IMR-90 (cell line): ENCODE results near the gene SRSF10. TPM values are rescaled to one million over a fixed set of nuclear protein-coding genes. Genes with fewer than 3 reads are reported as not detected.

Experiments used
- ATAC-seq: fragments of 200-7000 bp; cut with Tn5 transposase; 2 replicates; pipeline ENCODE4 v1.9.1; 2020; ENCODE audit warnings: low read depth, mild to moderate bottlenecking, moderate library complexity
- BruUV-seq: library from RNA; stranded (reverse); fragments of 400-500 nt; replicated peaks from 2 replicates; lab custom pipeline; 2021; lab: Mats Ljungman, UMichigan
- CTCF ChIA-PET: fragments of 300-600 bp; formaldehyde crosslinking; extraction: SDS; loops from one replicate; lab custom pipeline; 2021; ENCODE audit warnings: antibody characterized with exemption; lab: Yijun Ruan, JAX
- POLR2A ChIA-PET: fragments of 300-600 bp; sonication (Branson Sonifier 250); formaldehyde crosslinking; loops from one replicate; lab custom pipeline; 2022; ENCODE audit warnings: antibody characterized with exemption; ENCODE audit not compliant: unreplicated experiment; lab: Charles Lee
- DNase-seq: peaks from one replicate; pipeline ENCODE4 v3.0.0; 2013
- H2AFZ ChIP-seq: replicated peaks from 2 replicates; pipeline ENCODE3; 2013; ENCODE audit warnings: low read length, mild to moderate bottlenecking; ENCODE audit not compliant: poor library complexity
- H2AK5ac ChIP-seq: 2 replicates; pipeline ENCODE4 v1.6.1; 2013; ENCODE audit warnings: low read depth, low read length, inconsistent platforms
- H2AK9ac ChIP-seq: replicated peaks from 2 replicates; pipeline ENCODE3; 2013; ENCODE audit warnings: mild to moderate bottlenecking, low read depth, low read length, moderate library complexity; ENCODE audit not compliant: poor library complexity
- H2BK120ac ChIP-seq: 2 replicates; pipeline ENCODE4 v1.6.1; 2013; ENCODE audit warnings: low read depth, low read length, inconsistent platforms
- H2BK15ac ChIP-seq: 3 replicates; pipeline ENCODE4 v1.6.1; 2013; ENCODE audit warnings: low read depth, low read length, inconsistent platforms
- H2BK20ac ChIP-seq: 2 replicates; pipeline ENCODE4 v1.6.1; 2013; ENCODE audit warnings: low read depth, mild to moderate bottlenecking, inconsistent platforms, low read length, moderate library complexity
- H2BK5ac ChIP-seq: 2 replicates; pipeline ENCODE4 v1.6.1; 2013; ENCODE audit warnings: mild to moderate bottlenecking, low read depth, low read length, inconsistent platforms; ENCODE audit not compliant: poor library complexity, severe bottlenecking
- H3K14ac ChIP-seq: replicated peaks from 2 replicates; pipeline ENCODE4 v1.6.1; 2013; ENCODE audit warnings: low read depth, low read length, inconsistent platforms
- H3K18ac ChIP-seq: 2 replicates; pipeline ENCODE4 v1.6.1; 2013; ENCODE audit warnings: low read depth, low read length, control low read depth
- H3K23ac ChIP-seq: 2 replicates; pipeline ENCODE4 v1.6.1; 2013; ENCODE audit warnings: low read depth, low read length, inconsistent platforms
- H3K27ac ChIP-seq: 2 replicates; pipeline ENCODE4 v1.5.1; 2013; ENCODE audit warnings: mild to moderate bottlenecking, control low read depth, low read length; ENCODE audit not compliant: insufficient read depth
- H3K27me3 ChIP-seq: 2 replicates; pipeline ENCODE4 v1.6.1; 2013; ENCODE audit warnings: low read length; ENCODE audit not compliant: control insufficient read depth, insufficient read depth
- H3K36me3 ChIP-seq: 2 replicates; pipeline ENCODE4 v1.6.1; 2013; ENCODE audit warnings: low read length, mixed read lengths; ENCODE audit not compliant: control insufficient read depth, insufficient read depth
- H3K4ac ChIP-seq: 2 replicates; pipeline ENCODE4 v1.6.1; 2013; ENCODE audit warnings: low read depth, low read length, inconsistent platforms
- H3K4me1 ChIP-seq: 2 replicates; pipeline ENCODE4 v1.6.1; 2013; ENCODE audit warnings: low read length, mixed read lengths; ENCODE audit not compliant: control insufficient read depth, insufficient read depth
- H3K4me2 ChIP-seq: 2 replicates; pipeline ENCODE4 v1.6.1; 2013; ENCODE audit warnings: low read depth, mild to moderate bottlenecking, control low read depth, low read length, moderate library complexity
- H3K4me3 ChIP-seq: 2 replicates; pipeline ENCODE4 v1.5.1; 2013; ENCODE audit warnings: low read depth, mild to moderate bottlenecking, control low read depth, low read length, moderate library complexity; ENCODE audit not compliant: insufficient read depth
- H3K56ac ChIP-seq: 2 replicates; pipeline ENCODE4 v1.6.1; 2013; ENCODE audit warnings: low read length, inconsistent platforms; ENCODE audit not compliant: insufficient read depth; ENCODE audit errors: extremely low read depth
- H3K79me1 ChIP-seq, 2 experiments: 2 replicates each; pipeline ENCODE4 v1.6.1; 2013; ENCODE audit warnings: low read length in 2 of 2, inconsistent platforms in 1 of 2, low read depth in 1 of 2
- H3K9ac ChIP-seq: 2 replicates; pipeline ENCODE4 v1.6.1; 2013; ENCODE audit warnings: low read depth, low read length, control low read depth
- H3K9me1 ChIP-seq: 2 replicates; pipeline ENCODE4 v1.6.1; 2013; ENCODE audit warnings: low read length, inconsistent platforms; ENCODE audit not compliant: insufficient read depth
- H3K9me3 ChIP-seq: 2 replicates; pipeline ENCODE4 v1.6.1; 2013; ENCODE audit warnings: low read length; ENCODE audit not compliant: control insufficient read depth, insufficient read depth
- H4K20me1 ChIP-seq: 2 replicates; pipeline ENCODE4 v1.6.1; 2013; ENCODE audit warnings: low read length, inconsistent platforms; ENCODE audit not compliant: insufficient read depth
- H4K5ac ChIP-seq: 2 replicates; pipeline ENCODE4 v1.6.1; 2013; ENCODE audit warnings: mild to moderate bottlenecking, low read depth, low read length, control low read depth
- H4K8ac ChIP-seq, 2 experiments: 2 replicates each; pipeline ENCODE4 v1.6.1; 2013; ENCODE audit warnings: low read depth in 2 of 2, low read length in 2 of 2, control low read depth in 1 of 2, inconsistent platforms in 1 of 2
- H4K91ac ChIP-seq: 2 replicates; pipeline ENCODE4 v1.6.1; 2013; ENCODE audit warnings: low read depth, low read length, inconsistent platforms; ENCODE audit not compliant: insufficient read depth
- BHLHE40 ChIP-seq: fragments of 150-350 bp; IDR thresholded peaks from 2 replicates; pipeline ENCODE4 v1.6.1; 2016; ENCODE audit warnings: mild to moderate bottlenecking, low read depth, low read length
- CEBPB ChIP-seq: IDR thresholded peaks from 2 replicates; pipeline ENCODE4 v1.6.1; 2012; ENCODE audit warnings: low read depth, low read length, improper control_type of control experiment
- CHD1 ChIP-seq: IDR thresholded peaks from 2 replicates; pipeline ENCODE4 v1.6.1; 2012; ENCODE audit warnings: low read depth, low read length, improper control_type of control experiment
- ELK1 ChIP-seq: fragments of 150-350 bp; IDR thresholded peaks from 2 replicates; pipeline ENCODE4 v1.6.1; 2016; ENCODE audit warnings: low read depth, mild to moderate bottlenecking, low read length, moderate library complexity, borderline replicate concordance
- FOS ChIP-seq: fragments of 150-350 bp; IDR thresholded peaks from 2 replicates; pipeline ENCODE4 v1.6.1; 2016; ENCODE audit warnings: low read depth, low read length
- MAFK ChIP-seq: IDR thresholded peaks from 2 replicates; pipeline ENCODE4 v1.6.1; 2012; ENCODE audit warnings: low read depth, low read length, improper control_type of control experiment
- MAZ ChIP-seq: IDR thresholded peaks from 2 replicates; pipeline ENCODE4 v1.6.1; 2012; ENCODE audit warnings: low read depth, mild to moderate bottlenecking, low read length, improper control_type of control experiment, moderate library complexity, borderline replicate concordance
- MXI1 ChIP-seq: IDR thresholded peaks from 2 replicates; pipeline ENCODE4 v1.6.1; 2012; ENCODE audit warnings: low read depth, mild to moderate bottlenecking, low read length, moderate library complexity, borderline replicate concordance
- NFE2L2 ChIP-seq: fragments of 150-350 bp; IDR thresholded peaks from 2 replicates; pipeline ENCODE4 v1.6.1; 2016; ENCODE audit warnings: low read depth, mild to moderate bottlenecking, low read length
- POLR2A ChIP-seq: IDR thresholded peaks from 2 replicates; pipeline ENCODE4 v1.6.1; 2012; ENCODE audit warnings: mild to moderate bottlenecking, low read depth, low read length
- RAD21 ChIP-seq: IDR thresholded peaks from 2 replicates; pipeline ENCODE4 v1.6.1; 2012; ENCODE audit warnings: low read length, improper control_type of control experiment
- RCOR1 ChIP-seq: IDR thresholded peaks from 2 replicates; pipeline ENCODE4 v1.6.1; 2012; ENCODE audit warnings: mild to moderate bottlenecking, low read length, improper control_type of control experiment; ENCODE audit not compliant: insufficient replicate concordance
- RFX5 ChIP-seq: IDR thresholded peaks from 2 replicates; pipeline ENCODE4 v1.8.0; 2012; ENCODE audit warnings: low read depth, mild to moderate bottlenecking, low read length, moderate library complexity
- SMC3 ChIP-seq: fragments of 150-350 bp; IDR thresholded peaks from 2 replicates; pipeline ENCODE4 v1.6.1; 2016; ENCODE audit warnings: low read depth, mild to moderate bottlenecking, antibody characterized with exemption, low read length, moderate library complexity
- USF2 ChIP-seq: fragments of 150-350 bp; IDR thresholded peaks from 2 replicates; pipeline ENCODE4 v1.6.1; 2017; ENCODE audit warnings: mild to moderate bottlenecking, antibody characterized with exemption, low read length, low read depth
- WGBS, 2 experiments: methylation state at CpG; one replicate each; pipeline versions ENCODE4 v1.1.5 to v1.1.7; 2013; ENCODE audit warnings: missing lambda C conversion rate in 2 of 2; ENCODE audit not compliant: insufficient read length in 1 of 2; ENCODE audit errors: extremely low coverage in 2 of 2; 5-methylcytosine and 5-hydroxymethylcytosine counted together
- dilution Hi-C: fragments of 300-500 bp; cut with HindIII; formaldehyde crosslinking; loops from one replicate; pipeline ENCODE4 v1.14.3; 2018; ENCODE audit warnings: low sequenced_read_pairs; ENCODE audit not compliant: unreplicated experiment
- in situ Hi-C: fragments of 300-500 bp; cut with MboI; formaldehyde crosslinking; loops from 3 replicates; pipeline ENCODE4 v1.14.3; 2019; ENCODE audit warnings: low sequenced_read_pairs, inconsistent platforms, mixed read lengths
- intact Hi-C: fragments of 100-400 bp; cut with micrococcal nuclease; formaldehyde crosslinking; loops from 2 replicates; pipeline ENCODE4 v1.10.0; 2022
- polyA plus RNA-seq, 3 experiments: library from polyadenylated mRNA; depleted of rRNA; stranded (reverse); fragments of >200 nt; gene quantifications; 2 replicates each; pipeline ENCODE4 v1.2.3, GENCODE V29; 2012; ENCODE audit warnings: low replicate concordance in 1 of 3
- total RNA-seq: library from RNA; depleted of rRNA; stranded (reverse); fragments of >200 nt; gene quantifications from 2 replicates; pipeline ENCODE4 v1.2.3, GENCODE V29; 2012
- TF ChIP-seq, protein P1 (sequence below): conservative IDR thresholded peaks from 2 replicates; pipeline ENCODE4 v1.5.1; 2012; ENCODE audit warnings: mild to moderate bottlenecking, low read depth, low read length, improper control_type of control experiment

The SRSF10 gene
- total and polyA plus RNA-seq, 2 of the 4 experiments (the other 2 are of a cell fraction) = 90.1 to 110 TPM

DNA sequence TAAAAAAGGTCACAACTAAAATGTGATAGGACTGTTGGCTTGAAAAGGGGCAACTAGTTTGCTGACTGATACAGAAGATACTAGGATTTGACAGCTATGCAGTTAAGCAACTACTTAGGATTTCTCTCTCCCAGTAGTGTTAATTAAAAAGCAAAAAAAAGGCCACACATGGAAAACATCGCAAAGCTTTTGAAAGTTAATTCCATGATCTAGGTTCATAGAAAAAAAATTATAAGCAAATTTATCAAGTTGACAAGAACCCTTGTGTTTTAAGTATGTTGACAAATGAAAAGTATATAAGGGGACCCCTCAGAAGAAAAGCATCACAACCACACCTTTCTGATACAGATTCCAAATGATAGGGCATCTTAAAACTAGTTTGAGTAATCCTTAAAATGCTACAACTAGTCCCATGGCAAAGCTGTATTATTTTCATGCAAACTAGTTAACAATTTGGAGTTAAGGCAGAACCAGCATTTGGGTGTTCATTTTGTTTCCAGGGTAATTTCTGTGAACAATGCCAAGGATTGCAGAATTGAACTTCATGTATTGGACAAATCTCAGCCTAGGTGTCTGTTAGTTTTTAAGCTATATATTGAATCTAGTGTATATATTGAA is 16.4 kb downstream of the SRSF10 start:
- intact Hi-C loops (loop anchor here (5.0 kb wide), 1 partner anchor 64 kb away; no protein-coding TSS in a partner anchor), in situ Hi-C loops (no loop called here), dilution Hi-C loops (no loop called here)
- TF ChIP-seq CEBPB = no peak
- TF ChIP-seq NFE2L2 = no peak
- TF ChIP-seq, protein P1, sequence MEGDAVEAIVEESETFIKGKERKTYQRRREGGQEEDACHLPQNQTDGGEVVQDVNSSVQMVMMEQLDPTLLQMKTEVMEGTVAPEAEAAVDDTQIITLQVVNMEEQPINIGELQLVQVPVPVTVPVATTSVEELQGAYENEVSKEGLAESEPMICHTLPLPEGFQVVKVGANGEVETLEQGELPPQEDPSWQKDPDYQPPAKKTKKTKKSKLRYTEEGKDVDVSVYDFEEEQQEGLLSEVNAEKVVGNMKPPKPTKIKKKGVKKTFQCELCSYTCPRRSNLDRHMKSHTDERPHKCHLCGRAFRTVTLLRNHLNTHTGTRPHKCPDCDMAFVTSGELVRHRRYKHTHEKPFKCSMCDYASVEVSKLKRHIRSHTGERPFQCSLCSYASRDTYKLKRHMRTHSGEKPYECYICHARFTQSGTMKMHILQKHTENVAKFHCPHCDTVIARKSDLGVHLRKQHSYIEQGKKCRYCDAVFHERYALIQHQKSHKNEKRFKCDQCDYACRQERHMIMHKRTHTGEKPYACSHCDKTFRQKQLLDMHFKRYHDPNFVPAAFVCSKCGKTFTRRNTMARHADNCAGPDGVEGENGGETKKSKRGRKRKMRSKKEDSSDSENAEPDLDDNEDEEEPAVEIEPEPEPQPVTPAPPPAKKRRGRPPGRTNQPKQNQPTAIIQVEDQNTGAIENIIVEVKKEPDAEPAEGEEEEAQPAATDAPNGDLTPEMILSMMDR = no peak
- no peak for TF ChIP-seq MAZ
- no peak for TF ChIP-seq MXI1
- no peak for TF ChIP-seq SMC3
- no peak for TF ChIP-seq MAFK
- TF ChIP-seq RAD21 = no peak
- TF ChIP-seq USF2 = no peak
- TF ChIP-seq CHD1 = no peak
- no peak for TF ChIP-seq RFX5
- TF ChIP-seq RCOR1 = no peak
- no peak for TF ChIP-seq POLR2A
- TF ChIP-seq FOS = no peak
- TF ChIP-seq ELK1 = no peak
- no peak for TF ChIP-seq BHLHE40
- Histone ChIP-seq H2BK120ac (no peak overlapping the region), H3K27me3 (no peaks in the 10 kb centered on the region), H3K9me3 (no peaks in the 10 kb centered on the region), H3K4ac (no peak overlapping the region), H3K27ac (no peak overlapping the region), H4K8ac (no peak overlapping the region), H4K5ac (no peak overlapping the region), H3K18ac (no peak overlapping the region), H4K91ac (no peak overlapping the region), H3K56ac (no peak overlapping the region), H3K79me1 (peaks cover 7 to 11% of the 10 kb centered on the region in 2 experiments; a peak in 2 of 4 replicates), H2AK5ac (no peak overlapping the region), H3K9me1 (no peaks in the 10 kb centered on the region), H3K9ac (no peak overlapping the region), H2BK5ac (no peak overlapping the region), H2BK15ac (no peak overlapping the region), H3K4me1 (peaks cover 2% of the 10 kb centered on the region), H3K36me3 (peaks cover 10% of the 10 kb centered on the region), H2AK9ac (no peak overlapping the region), H3K4me2 (no peak overlapping the region), H3K23ac (no peak overlapping the region), H3K14ac (no peak overlapping the region), H3K4me3 (no peak overlapping the region), H2AFZ (no peak overlapping the region), H2BK20ac (no peak overlapping the region), H4K20me1 (peaks cover 39% of the 10 kb centered on the region)
- DNase-seq (no peak), ATAC-seq (no peak)
- ChIA-PET POLR2A (interaction anchor here (1.0 kb wide), 1 partner anchor 64 kb away, joined by 3 read pairs; no protein-coding TSS in a partner anchor), CTCF (no interaction called here)
- WGBS, 2 experiments = no CpG with 5 or more reads among the region's 1 CpG
- no TSS peak for BruUV-seq
